Urinary bladder (tissue), 4 donors: ENCODE results near the gene AACS. TPM values are rescaled to one million over a fixed set of nuclear protein-coding genes. Genes with fewer than 3 reads are reported as not detected.
A peak's percentile ranks its signal among the peaks of the same experiment; 100 is the strongest.
"Not testable (repeated sequence)": the region's sequence is repeated elsewhere in the genome, so short reads cannot be mapped to it uniquely, and the experiment has no call there.

ENCODE experiments used
- DNase-seq: peaks from one replicate; pipeline ENCODE4 v3.0.0-alpha.2; 2015; ENCODE audit errors: extremely low spot score
- H3K27ac ChIP-seq: one replicate; pipeline ENCODE4 v1.5.1; 2013; ENCODE audit warnings: low read depth, mild to moderate bottlenecking, moderate library complexity
- H3K36me3 ChIP-seq: one replicate; pipeline ENCODE4 v1.6.1; 2013; ENCODE audit warnings: mild to moderate bottlenecking, moderate library complexity; ENCODE audit not compliant: insufficient read depth
- H3K4me1 ChIP-seq: one replicate; pipeline ENCODE4 v1.6.1; 2013; ENCODE audit warnings: mild to moderate bottlenecking, moderate library complexity; ENCODE audit not compliant: insufficient read depth
- H3K4me3 ChIP-seq: one replicate; pipeline ENCODE4 v1.5.1; 2013; ENCODE audit warnings: low read depth, low read length
- WGBS: extraction: QIAGEN DNeasy Blood & Tissue Kit; methylation state at CpG from one replicate; pipeline ENCODE4 v1.1.7; 2013; 5-methylcytosine and 5-hydroxymethylcytosine counted together
- polyA plus RNA-seq: library from polyadenylated mRNA; stranded (reverse); fragments of 200-250 nt; gene quantifications from one replicate; pipeline ENCODE4 v1.2.3, GENCODE V29; 2013
- total RNA-seq: library from RNA; depleted of rRNA; stranded (reverse); fragments of >200 nt; gene quantifications from one replicate; pipeline ENCODE4 v1.2.3, GENCODE V29; 2014
- donor health status: healthy with polysubstance abuse.
- donor health status: healthy.

Gene AACS, protein sequence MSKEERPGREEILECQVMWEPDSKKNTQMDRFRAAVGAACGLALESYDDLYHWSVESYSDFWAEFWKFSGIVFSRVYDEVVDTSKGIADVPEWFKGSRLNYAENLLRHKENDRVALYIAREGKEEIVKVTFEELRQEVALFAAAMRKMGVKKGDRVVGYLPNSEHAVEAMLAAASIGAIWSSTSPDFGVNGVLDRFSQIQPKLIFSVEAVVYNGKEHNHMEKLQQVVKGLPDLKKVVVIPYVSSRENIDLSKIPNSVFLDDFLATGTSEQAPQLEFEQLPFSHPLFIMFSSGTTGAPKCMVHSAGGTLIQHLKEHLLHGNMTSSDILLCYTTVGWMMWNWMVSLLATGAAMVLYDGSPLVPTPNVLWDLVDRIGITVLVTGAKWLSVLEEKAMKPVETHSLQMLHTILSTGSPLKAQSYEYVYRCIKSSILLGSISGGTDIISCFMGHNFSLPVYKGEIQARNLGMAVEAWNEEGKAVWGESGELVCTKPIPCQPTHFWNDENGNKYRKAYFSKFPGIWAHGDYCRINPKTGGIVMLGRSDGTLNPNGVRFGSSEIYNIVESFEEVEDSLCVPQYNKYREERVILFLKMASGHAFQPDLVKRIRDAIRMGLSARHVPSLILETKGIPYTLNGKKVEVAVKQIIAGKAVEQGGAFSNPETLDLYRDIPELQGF
- 14.9 TPM for total RNA-seq
- 14.1 TPM for polyA plus RNA-seq

DNA sequence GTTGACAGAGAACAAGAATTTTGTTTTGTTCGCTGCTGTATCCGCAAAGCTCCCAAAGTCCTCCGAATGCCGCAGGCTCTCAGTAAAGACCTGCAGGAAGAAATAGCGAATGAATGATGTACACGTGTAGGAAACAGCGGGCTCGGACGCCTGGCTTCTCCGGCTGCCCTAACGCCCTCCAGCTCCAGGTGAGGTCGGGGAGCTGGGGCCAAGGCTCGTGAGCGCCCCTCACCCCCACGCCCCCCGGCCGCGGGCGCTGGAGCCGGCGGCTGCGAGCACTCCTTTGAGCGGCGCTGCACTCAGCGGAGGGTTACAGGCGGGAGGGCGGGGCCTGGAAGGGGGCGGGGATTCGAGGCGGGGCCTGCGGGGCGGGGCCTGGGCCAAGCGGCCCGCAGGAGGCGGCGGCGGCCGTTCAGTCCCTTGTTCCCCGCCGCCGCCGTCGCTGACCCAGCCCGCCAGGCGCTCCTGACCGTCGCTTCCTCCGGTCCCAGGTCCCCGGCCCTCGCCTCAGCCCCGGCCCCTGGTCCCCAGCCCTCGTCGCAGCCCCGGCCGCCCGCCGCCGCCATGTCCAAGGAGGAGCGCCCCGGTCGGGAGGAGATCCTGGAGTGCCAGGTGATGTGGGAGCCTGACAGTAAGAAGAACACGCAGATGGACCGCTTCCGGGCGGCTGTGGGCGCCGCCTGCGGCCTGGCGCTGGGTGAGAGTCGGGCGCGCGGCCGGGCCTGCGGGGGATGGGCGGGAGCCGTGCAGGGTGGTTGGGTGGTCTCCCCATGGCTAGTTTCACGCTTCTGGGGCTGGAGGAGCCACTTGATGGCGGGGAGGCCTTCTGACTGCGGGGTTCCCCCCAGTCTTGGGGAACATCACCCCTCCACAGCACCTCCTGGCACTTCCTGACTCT lies at the start of gene AACS:
TSS of gene AACS (plus strand) at position 415 of the 898 bp plus-strand sequence. CDS start at position 565, 150 bp downstream.
- DNase-seq, result peak; percentile 21
- no peaks in the 10 kb centered on the region for H3K36me3 ChIP-seq
- H3K27ac ChIP-seq, result no peak within 1 kb of the TSS
- peak within 1 kb of the TSS; percentile 68 for H3K4me3 ChIP-seq
- H3K4me1 ChIP-seq, result no peaks in the 10 kb centered on the region
- under 1% methylated on average over 80 of the region's 80 CpGs for WGBS

DNA sequence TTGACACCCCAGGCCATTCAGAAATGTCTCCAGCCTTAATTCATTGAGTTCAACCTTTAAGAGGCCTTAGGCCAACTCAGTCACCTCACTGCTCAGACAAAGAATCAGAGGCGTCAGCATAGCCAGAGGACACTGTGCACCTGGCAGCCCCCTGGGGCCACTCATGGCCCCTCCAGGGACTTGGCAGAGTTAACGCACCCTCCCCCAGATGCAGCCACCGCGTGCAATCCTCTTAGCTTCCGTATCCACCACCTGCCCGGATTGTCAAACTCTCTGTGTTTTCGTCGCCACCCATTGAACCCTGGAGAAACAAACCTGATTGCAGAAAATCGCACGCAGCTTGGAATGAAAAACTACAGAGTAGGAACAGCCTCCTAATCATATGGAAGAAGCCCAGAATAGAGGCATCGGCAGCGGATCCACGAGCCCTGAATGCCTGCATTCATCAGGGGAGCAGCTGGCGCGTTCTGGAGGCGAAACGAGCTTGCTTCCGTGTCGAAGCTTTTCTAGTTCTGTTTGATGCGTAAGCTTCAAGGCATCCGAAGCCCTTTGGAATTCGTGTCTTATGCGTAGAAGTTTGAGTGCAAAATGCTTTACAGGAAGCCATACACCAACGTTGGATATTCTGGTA lies 49.4 kb upstream of the AACS start:
- Histone ChIP-seq H3K27ac (no peak overlapping the region), H3K4me3 (no peak overlapping the region), H3K36me3 (no peaks in the 10 kb centered on the region), H3K4me1 (no peaks in the 10 kb centered on the region)
- no peak for DNase-seq
- WGBS, result 90% methylated on average over 24 of the region's 24 CpGs

DNA sequence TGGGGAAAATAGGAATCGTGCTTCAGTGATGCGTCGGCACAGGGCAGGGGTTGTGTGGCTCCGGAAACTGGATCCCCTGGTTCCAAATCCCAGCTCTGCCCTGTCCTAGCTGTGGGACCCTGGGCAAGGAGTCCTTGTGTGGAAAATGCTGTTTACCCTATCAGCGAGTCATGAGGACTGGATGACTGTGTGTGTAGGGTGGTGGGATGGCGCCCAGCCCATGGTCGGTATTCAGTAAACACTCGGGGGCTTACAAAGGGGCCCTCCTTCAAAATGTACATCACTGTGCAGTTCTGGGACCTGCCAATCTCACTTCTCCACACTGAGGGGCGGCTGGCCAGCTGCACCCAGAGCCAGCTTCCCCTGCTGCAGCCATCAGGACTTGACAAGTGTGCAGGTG lies 47.4 kb upstream of the AACS start:
- DNase-seq, result no peak
- Histone ChIP-seq H3K36me3 (no peaks in the 10 kb centered on the region), H3K4me1 (no peaks in the 10 kb centered on the region), H3K27ac (no peak overlapping the region), H3K4me3 (no peak overlapping the region)
- WGBS, result 91% methylated on average over 9 of the region's 9 CpGs

DNA sequence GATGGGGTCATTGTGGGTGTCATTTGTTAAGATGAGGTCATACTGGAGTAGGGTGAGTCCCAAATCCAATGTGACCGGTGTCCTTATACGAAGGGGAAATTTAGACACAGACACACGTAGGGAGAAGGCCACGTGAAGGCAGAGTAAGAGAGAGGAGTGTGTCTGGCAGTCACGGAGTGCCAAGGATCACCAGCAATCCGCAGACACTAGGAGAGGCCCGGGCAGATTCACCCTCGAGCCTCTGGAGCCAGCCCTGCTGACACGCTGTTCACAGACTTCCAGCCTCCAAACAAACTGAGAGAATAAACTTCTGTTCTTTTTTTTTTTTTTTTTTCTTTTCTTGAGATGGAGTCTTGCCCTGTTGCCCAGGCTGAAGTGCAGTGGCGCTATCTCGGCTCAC lies 46.9 kb upstream of the AACS start:
- WGBS, result 92% methylated on average over 11 of the region's 11 CpGs
- H3K36me3 ChIP-seq, result no peaks in the 10 kb centered on the region
- no peak for DNase-seq
- H3K4me3 ChIP-seq, result no peak overlapping the region
- H3K4me1 ChIP-seq, result no peaks in the 10 kb centered on the region
- H3K27ac ChIP-seq, result no peak overlapping the region

DNA sequence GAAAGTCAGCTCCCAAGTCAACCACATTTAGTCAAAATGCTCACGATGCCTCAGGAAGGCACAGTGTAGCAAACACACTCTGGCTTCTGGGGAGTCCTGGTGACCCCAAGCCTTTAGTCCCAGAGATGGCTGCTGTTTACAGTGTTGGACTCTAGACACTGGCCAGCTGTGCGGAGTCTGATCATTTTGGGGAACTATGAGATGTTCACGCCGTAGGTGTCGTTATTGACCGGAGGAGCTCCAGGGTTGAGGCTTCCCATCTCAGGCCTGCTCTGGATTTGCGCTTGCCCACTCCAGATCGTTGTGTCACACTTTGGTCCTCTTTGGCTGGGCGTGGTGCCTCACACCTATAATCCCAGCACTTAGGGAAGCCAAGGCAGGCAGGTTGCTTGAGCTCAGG lies 44.1 kb upstream of the AACS start:
- WGBS, result 94% methylated on average over 9 of the region's 9 CpGs
- Histone ChIP-seq H3K27ac (no peak overlapping the region), H3K4me3 (no peak overlapping the region), H3K36me3 (no peaks in the 10 kb centered on the region), H3K4me1 (no peaks in the 10 kb centered on the region)
- no peak for DNase-seq

DNA sequence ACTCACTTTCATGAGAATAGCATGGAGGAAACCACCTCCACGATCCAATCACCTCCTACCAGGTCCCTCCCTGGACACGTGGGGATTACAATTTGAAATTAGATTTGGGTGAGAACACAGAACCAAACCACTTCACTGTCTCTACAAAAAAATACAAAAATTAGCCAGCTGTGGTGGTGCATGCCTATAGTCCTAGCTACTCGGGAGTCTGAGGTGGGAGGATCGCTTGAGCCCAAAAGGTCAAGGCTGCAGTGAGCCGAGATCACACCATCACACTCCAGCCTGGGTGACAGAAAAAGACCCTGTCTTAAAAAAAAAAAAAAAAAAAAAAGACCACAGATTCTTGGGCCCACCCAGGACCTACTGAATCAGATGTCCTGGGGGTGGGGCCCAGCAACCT lies 43.5 kb upstream of the AACS start:
- DNase-seq, result no peak
- H3K4me3 ChIP-seq, result no peak overlapping the region
- WGBS, result 77% methylated on average over 5 of the region's 5 CpGs

DNA sequence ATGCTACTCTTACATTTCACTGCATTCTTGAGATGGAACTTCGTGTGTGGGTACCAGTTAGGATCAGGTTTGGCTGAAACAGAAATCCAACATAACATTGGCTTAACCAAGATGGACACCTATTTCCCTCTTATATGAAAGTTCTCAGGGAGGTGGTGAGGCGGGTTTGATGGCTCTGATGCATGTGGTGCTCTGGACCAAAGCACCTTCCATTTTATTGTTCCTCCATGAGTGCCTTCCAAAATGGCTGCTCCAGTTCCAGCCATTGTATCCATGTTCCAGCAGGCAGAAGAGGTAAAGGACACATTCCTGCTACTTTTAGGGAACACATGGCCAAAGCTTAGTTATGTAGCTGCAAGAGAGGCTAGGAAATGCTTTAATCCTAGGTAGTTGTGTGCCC lies 42.2 kb upstream of the AACS start:
- WGBS, result 95% methylated on average over 2 of the region's 2 CpGs
- no peak overlapping the region for H3K4me3 ChIP-seq

More for the DNA sequence above, 43.5 kb upstream of the AACS start:
- no peak overlapping the region for H3K27ac ChIP-seq
- H3K36me3 ChIP-seq, result no peaks in the 10 kb centered on the region
- H3K4me1 ChIP-seq, result no peaks in the 10 kb centered on the region

DNA sequence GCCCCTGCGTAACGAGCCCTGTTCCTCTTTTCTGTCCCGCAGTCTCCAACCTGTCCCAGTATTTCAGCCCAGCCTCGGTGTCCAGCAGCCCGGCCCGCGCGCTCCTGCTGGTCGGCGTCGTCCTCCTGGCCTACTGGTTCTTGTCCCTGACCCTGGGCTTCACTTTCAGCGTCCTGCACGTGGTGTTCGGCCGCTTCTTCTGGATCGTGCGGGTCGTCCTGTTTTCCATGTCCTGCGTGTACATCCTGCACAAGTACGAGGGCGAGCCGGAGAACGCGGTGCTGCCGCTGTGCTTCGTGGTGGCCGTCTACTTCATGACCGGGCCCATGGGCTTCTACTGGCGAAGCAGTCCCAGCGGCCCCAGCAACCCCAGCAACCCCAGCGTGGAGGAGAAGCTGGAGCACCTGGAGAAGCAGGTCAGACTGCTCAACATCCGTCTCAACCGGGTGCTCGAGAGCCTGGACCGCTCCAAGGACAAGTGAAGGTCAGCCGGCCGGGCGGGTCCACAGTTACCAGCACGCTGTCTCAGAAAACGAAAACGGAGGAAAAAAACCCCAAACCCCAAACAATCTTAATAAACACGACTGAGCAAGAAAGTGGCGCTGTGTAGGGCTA lies 40.2 kb upstream of the AACS start:
- H3K36me3 ChIP-seq, result no peaks in the 10 kb centered on the region
- no peak for DNase-seq
- 94% methylated on average over 43 of the region's 43 CpGs for WGBS

More for the DNA sequence above, 42.2 kb upstream of the AACS start:
- Histone ChIP-seq H3K4me1 (no peaks in the 10 kb centered on the region), H3K36me3 (no peaks in the 10 kb centered on the region), H3K27ac (no peak overlapping the region)
- no peak for DNase-seq

DNA sequence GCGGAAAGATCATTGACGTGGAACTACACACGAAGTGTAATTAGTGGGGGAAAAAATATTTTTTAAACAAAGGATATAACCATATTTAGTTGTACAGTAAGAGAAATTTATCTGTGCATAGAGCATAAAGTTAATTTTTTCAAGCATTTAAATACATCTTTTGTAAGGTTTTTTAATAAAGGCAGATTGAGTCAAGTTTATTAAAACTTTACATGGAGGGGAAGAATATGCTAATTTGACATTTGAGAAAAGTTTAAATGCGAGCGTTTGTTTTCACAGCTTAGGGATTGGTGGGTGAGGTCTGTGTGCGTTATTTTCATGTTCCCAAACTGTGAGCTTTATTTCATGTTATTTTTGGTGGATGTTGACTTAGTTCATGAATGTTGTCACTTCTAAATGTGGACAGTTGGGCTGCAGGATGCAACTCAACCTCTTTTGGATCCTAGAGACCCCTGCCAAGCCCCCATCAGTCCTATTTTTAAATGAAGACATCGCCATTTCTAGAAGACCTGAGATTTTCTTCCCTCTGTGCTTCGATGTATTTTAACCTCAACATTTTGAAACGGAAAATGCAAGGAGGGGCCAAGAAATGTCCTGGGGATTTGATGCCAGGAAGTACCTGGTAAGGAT lies 39.5 kb upstream of the AACS start:
- H3K4me3 ChIP-seq, result no peak overlapping the region
- WGBS, result 89% methylated on average over 9 of the region's 9 CpGs
- H3K27ac ChIP-seq, result no peak overlapping the region
- H3K4me1 ChIP-seq, result no peaks in the 10 kb centered on the region
- no peaks in the 10 kb centered on the region for H3K36me3 ChIP-seq
- no peak for DNase-seq

More for the DNA sequence above, 40.2 kb upstream of the AACS start:
- H3K4me1 ChIP-seq, result no peaks in the 10 kb centered on the region
- no peak overlapping the region for H3K4me3 ChIP-seq
- no peak overlapping the region for H3K27ac ChIP-seq

DNA sequence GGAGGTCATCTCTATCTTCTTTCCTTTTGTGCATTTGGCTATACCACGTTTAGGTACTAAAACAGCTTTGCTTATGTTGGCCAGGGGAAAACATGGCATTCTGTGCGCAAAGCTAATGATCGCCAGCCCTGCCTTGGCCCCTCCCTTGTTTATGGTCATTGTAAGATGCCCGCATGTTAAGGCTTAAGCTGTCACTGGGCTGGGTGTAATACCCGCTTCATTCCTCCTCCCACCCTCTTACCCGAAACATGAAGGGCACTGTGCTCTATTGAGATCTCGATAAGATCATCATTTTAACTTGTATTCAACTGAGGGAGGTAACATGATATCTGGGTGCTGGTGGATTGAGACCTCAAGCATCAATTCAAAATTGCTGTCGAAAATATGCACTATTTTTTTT lies 37.1 kb upstream of the AACS start:
- H3K4me1 ChIP-seq, result no peaks in the 10 kb centered on the region
- DNase-seq, result no peak
- 93% methylated on average over 8 of the region's 8 CpGs for WGBS

DNA sequence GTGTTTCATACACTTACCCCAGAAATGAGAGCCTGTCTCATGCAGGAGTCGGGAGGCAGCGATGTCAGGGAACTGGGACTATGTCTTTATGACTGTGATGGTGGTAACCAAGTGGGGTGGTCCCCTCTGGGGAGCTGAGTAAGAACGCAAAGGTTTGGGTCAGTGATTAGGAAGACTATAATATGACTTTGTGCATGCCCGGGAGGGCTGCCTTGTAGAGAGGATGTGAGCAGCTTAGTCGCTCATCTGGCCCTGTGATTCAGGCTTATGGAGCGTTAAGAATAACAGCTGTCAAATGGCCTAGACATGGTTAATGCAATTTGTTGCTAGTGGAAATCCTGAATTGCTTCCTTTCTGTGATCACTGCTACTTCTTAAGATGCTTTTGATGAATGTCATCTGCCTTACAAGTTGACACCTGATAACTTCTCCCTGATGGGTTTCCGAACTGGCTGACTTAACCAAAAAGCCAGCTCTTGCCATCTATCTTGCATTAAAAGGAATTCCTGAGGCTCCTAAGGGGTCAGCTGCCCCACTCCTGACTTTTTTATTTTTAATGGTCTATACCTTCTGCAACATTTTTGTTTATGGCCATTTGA lies 35.4 kb upstream of the AACS start:
- no peaks in the 10 kb centered on the region for H3K36me3 ChIP-seq
- no peaks in the 10 kb centered on the region for H3K4me1 ChIP-seq
- 76% methylated on average over 7 of the region's 7 CpGs for WGBS
- DNase-seq, result no peak
- no peak overlapping the region for H3K27ac ChIP-seq
- H3K4me3 ChIP-seq, result no peak overlapping the region

More for the DNA sequence above, 37.1 kb upstream of the AACS start:
- Histone ChIP-seq H3K4me3 (no peak overlapping the region), H3K27ac (no peak overlapping the region), H3K36me3 (no peaks in the 10 kb centered on the region)

DNA sequence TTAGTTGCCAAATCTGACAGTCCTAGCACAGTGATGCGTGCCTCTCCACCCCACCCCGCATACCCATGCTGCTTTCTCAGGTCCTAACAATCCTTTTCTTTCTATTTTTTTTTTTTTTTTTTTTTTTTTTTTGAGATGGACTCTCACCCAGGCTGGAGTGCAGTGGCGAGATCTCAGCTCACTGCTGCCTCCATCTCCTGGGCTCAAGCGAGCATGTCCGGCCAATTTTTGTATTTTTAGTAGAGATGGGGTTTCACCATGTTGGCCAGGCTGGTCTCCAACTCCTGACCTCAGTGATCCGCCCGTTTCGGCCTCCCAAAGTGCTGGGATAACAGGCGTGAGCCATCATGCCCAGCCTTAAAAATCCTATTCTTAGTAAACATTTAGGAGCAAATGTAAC lies 33.8 kb upstream of the AACS start:
- 58% methylated on average over 9 of the region's 9 CpGs for WGBS

More for the DNA sequence above, 33.8 kb upstream of the AACS start:
- not testable (repeated sequence) for DNase-seq, H3K27ac ChIP-seq, H3K4me3 ChIP-seq, H3K36me3 ChIP-seq, H3K4me1 ChIP-seq
